GM12801 (cell line): ENCODE measurements around the gene SLC52A1.

Experiments
- TF ChIP-seq, protein P1 (sequence below): IDR thresholded peaks from one replicate; pipeline ENCODE4 v1.5.1; 2011; ENCODE audit warnings: control low read depth; ENCODE audit not compliant: insufficient read length; ENCODE audit errors: extremely low read depth

The SLC52A1 gene

GRCh38 chr17:5042157-5043022 is 7.2 kb upstream of the SLC52A1 start:
- TF ChIP-seq, protein P1, sequence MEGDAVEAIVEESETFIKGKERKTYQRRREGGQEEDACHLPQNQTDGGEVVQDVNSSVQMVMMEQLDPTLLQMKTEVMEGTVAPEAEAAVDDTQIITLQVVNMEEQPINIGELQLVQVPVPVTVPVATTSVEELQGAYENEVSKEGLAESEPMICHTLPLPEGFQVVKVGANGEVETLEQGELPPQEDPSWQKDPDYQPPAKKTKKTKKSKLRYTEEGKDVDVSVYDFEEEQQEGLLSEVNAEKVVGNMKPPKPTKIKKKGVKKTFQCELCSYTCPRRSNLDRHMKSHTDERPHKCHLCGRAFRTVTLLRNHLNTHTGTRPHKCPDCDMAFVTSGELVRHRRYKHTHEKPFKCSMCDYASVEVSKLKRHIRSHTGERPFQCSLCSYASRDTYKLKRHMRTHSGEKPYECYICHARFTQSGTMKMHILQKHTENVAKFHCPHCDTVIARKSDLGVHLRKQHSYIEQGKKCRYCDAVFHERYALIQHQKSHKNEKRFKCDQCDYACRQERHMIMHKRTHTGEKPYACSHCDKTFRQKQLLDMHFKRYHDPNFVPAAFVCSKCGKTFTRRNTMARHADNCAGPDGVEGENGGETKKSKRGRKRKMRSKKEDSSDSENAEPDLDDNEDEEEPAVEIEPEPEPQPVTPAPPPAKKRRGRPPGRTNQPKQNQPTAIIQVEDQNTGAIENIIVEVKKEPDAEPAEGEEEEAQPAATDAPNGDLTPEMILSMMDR = no peak

DNA sequence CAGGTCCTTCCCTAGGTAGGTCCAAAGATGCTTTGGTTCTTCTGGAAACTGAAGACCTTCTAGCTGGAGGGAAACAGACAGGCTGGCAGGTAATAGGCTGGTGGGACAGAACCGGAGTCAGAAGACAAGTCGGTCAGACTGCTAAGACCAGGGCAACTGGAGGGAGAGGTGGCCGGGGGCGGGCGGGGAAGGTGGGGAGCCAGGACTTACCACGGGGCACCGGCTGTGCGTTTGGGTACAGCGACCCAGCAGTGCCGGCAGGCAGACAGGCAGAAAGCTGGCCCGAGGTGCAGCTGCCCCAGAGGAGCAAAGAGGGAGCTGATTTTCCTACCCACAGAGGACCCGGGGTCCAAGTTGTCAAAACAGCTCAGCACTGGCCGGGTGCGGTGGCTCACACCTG is 575 bp downstream of the SLC52A1 start:
- TF ChIP-seq, protein P1 = no peak

DNA sequence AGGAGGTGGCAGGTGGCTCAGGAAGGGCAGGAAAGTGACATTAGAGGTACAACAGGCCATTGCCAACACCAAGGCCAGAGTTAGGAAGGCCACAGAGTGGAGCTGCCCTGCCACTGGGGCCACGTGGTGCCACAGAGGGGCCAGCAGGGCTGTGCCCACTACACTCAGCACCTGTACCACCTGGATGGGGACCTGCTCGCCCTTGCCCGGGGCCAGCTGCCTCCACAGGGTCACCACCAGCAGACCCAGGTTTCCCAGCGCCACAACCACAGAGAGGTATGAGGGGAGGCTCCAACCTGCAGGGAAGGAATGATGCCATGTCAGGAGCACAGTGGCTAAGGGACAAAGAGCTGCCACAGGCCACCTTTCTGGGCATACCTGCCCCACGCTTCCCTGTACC is 1.2 kb downstream of the SLC52A1 start:
- TF ChIP-seq, protein P1 = no peak

DNA sequence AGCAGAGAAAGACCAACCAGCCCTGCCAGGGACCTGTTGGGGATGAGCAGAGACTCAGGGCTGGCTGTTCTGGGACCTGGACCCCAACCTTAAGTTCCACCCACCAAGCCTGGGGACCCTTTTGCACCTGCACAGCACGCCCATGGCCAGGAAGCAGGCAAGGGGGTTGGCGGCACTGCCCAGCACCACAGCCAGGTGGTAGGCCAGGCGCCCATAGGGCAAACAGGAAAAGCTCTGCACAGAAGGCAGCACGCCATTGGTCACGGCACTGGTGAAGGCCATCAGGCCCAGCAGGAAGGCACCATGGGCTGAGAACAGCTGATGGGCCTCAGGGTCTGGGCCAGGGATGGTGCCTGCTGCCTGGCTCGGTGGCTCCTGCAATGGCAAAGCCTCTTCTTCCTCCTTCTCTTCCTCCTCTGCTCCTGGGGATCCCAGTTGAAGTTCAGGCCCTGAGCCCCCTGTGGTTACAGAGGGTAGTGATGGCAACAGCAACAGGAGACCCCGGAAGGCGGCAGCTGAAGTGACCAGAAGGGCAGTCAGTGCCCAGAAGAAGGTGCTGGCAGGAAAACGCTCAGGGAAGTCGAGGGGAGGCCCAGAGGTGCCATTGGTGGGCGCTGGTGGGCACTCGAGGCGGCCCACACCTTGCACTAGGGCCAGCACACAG is 1.7 kb downstream of the SLC52A1 start:
- TF ChIP-seq, protein P1 = no peak

- TF ChIP-seq, protein P1 = no peak
Observed at GRCh38 chr17:5032865-5033264, 2.4 kb downstream of the SLC52A1 start.

- TF ChIP-seq, protein P1 = no peak
Observed at GRCh38 chr17:5031365-5032082, 3.7 kb downstream of the SLC52A1 start.

GRCh38 chr17:5027916-5028315 is 7.3 kb downstream of the SLC52A1 start:
- TF ChIP-seq, protein P1 = no peak
